Stimulated activated CD4-positive, alpha-beta T cell treated with anti-CD3 and anti-CD28 coated beads, Interleukin-1b, Interleukin-23, amount 100 ng/mL, for 1 hour (primary cell): ENCODE data around the gene TMEM63B.

ENCODE experiments used
- DNase-seq, 2 donors: peaks; one replicate each; pipeline ENCODE4 v3.0.0-alpha.2; 2020; ENCODE audit warnings: low read depth in 2 of 2

Gene TMEM63B

GRCh38 chr6:44117397-44118128 is 9.8 kb upstream of the TMEM63B start:
- DNase-seq = no peak

DNA sequence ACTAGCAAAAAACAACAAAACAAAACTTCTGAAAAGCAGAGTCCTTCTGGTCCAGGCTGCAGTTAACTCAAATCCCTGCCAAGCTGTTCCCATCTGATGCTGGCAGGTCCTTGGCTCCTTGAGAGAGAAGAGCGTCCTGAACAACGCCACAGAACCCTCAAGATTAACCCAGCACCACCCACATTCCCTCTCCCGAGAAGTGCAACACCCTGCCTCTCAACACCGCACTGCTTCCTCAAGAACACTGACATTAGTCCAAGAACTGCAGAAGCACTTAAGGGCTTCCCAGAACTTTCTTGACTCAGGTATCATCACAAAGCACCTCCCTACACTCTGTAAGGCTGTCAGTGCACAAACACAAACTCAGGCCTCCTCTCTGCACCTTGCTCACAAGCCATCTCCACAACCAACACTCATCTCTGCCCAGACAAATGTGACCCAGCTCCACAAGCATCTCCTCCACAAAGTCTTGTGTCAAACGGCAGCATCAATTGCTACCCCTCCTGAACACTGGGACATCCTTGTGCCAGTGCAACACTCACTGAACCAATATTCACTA is 7.6 kb upstream of the TMEM63B start:
- no peak for DNase-seq

- no peak for DNase-seq
Measured at GRCh38 chr6:44120692-44121443, 6.5 kb upstream of the TMEM63B start.

GRCh38 chr6:44122801-44123200 is 4.6 kb upstream of the TMEM63B start:
- no peak for DNase-seq

DNA sequence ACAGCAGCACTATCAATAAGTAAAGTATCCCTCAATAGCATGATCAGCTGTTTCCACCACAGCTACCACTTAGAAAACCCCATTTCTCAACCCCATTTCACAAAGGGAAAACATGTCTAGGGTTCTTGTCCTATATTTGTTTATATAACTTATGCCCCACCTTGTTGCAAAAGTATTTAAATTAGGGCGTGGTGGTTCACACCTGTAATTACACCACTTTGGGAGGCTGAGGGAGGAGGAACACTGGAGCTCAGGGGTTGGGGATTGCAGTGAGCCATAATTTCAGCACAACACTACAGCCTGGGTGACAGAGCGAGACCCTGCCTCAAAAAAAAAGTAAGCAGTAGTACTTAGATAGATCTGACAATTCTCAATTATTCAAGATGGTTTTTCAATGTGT is 3.8 kb upstream of the TMEM63B start:
- no peak for DNase-seq

DNA sequence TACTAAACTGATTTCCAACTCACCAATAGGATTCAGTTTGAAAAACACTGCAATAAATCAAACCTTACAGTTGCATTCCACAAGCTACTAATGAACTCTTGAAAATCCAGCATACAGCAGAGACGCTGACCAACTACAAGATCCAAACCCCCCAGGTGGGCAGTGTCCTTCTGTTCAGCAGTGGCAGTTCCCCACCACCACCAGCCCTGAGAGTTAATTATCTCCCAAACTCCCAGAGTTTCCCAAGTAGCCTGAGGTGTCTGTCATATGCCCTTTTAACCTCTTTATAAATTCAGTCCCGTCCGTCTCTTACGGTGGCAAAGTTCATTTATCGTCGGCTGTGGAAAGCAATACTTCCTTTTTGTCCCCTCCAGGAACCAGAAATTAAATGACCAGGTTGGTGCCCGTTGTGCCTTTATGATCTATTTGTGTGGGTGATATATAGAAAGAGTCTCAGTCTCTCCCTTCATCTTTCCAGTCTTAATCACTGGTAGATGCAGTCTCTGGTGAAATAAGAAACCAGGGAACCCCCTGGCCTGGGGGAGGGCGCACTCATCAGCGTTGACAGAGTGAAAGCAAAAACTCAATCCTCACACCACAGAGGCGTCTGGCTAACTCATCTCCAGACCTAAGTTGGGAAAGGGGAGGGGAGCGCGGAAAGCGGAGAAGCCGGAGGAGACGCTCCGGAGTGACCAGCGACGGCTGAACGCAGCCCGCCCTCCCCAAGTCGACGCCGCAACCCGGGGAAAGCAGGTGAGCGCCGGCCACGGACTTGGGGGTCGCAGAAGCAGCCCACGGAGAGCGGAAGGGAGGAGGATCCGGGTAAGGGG is 819 bp upstream of the TMEM63B start:
- DNase-seq = peak; percentile 23 to 65

DNA sequence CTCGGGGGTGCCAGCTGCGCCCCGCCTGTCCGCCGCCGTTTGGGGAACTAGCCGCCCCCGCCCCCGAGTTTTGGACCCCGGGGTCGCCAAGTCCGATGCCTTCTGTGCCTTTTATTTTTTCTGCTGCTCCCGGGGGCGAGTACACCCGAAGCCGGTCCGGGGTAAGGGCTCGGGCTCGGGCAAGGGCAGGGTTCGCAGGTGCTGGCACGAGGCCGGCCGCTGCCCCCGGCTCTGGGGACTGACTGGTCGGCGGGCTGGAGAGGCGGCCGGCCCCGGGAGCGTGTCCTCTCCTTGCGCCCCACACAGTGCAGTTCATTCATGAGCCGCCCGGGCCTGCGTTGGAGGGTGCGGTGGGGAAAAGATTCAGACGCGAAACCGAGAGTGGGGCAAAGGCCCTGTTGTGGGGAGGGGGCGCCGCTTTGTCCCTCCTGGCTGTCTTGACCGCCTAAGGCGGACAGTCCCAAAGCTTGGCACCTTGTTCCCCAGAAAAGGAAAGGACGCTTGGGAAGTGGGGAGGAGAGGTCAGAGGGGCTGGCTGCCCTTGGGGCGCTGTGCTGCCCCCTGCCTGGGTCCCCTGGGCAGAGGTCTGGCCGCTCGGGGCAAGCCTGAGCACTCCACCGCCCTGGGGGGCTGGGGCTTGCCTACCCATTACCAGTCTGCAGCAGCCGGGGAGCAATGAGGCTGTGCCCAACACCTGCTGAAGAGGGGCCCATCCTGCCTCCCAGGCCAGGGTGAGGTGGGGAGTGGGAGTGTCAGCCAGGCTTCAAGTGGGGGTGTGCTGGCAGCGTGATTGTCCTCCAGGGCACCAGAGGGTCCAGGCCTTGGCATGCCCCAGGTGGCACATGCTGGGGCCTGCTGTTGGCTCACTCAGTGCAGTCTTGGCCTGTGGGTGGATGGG is 915 bp downstream of the TMEM63B start:
- no peak for DNase-seq

GRCh38 chr6:44129841-44130322 is 2.5 kb downstream of the TMEM63B start:
- no peak for DNase-seq

DNA sequence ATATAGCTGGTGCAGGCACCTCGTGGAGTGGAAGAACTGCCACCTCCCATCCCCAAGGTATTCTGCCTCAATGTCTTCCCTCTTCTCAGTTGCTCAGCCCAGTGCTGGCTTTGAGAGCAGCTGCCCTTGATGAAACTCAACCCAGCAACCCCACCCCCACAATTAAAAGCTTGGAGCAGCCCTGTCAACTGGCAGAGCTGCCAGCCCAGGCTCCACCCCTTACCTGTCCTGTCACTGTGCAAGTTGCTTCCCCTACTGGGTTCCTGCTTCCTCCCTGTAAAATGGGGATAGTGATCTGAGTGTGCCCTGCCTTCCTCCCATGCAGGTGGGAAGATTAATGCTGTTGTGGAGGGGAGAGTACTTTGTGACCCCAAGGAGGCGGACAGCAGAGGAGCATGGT is 4.5 kb downstream of the TMEM63B start:
- no peak for DNase-seq

DNA sequence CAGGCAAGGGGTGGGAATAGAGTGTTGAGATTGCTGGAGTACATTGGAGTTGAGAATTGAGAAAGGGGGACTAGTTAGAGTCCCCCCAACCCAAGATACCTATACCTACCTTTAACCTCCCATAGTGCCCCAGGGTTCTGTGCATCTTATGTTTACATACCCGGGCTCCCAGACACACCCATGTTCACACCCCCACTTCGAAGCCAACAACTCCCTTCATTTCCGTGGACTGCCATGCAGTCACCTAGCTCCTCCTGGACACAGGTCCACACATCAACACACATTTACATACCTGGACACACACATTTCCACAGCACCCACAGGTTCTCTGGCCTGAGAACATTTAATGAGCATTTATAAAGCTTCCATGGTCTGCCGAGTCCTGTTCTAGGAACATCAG is 5.1 kb downstream of the TMEM63B start:
- no peak for DNase-seq

DNA sequence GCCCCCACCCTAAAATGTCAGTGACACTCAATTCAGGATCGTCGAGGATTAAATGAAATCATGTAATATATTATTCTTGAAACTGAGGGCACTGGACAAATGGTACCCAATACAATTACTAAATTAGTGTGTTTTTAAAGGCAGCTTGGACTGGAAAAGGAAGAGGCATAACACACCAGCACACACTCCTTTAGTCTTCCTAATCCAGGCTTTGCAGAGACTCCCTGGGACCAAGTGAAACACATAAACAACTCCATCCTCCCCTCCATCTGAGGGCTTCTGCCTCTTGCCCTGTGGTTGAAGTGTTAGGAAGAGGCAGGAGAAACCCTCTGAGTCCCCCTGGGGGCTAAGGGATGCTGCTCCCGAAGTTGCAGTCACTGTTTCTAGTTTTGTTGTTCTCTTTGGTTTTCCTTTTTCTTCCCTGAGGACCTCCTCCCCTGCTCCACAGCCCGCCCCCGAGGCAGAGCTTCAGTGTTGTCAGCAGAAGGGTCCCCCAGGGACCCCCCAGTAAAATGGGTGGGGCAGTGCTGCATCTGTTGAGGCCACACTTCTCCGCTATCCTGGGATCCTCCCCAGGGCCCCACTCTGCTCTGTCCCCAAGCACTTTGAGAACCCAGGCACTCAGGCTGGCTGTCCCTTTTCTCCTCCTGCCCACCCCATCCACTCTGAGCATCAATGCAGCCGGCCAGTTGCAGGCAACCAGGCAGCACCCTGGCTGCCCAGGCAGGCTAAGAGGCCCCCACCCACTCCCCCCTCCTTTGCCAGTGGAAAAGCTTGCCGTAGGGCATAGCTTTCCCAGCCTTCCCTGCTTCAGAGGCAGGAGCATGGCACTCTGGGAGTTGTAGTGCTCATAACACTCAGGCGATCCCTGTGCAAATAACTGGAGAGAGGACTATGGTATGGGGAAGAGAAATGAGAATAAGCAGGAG is 5.9 kb downstream of the TMEM63B start:
- no peak for DNase-seq

- no peak for DNase-seq
Measured at GRCh38 chr6:44133981-44134711, 6.8 kb downstream of the TMEM63B start.

- no peak for DNase-seq
Measured at GRCh38 chr6:44135173-44135758, 7.9 kb downstream of the TMEM63B start.

GRCh38 chr6:44135875-44136274 is 8.5 kb downstream of the TMEM63B start:
- DNase-seq = no peak

DNA sequence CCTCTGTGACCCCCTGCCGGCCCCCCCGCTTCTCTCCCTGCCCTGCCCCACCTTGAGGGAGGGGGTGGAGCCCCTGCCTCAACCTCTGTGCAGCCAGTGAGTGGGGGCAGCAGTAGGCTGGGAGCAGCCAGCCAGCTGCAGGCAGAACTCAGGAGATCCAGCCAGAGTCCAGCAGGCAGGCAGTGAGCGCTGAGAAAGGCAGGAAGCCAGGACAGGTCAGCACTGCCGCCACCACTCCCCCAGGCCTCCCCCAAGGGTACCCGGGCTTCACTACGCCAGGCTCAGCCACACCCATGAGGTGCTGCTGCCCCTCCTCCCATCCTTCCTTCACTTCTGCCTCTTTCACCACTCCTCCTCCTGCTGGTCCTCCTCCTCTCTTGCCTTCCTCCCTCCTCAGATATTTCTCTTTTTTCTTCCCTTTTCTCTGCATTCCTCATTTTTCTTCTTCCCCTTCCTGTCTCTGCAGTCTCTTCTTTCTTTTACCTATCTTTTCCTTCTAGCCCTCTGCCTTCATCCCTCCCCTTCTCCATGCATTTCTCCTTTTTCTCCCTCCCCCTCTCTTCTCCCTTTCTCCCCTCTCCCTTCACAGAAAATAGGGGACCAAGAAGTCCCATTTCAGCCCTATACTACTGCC is 11.5 kb downstream of the TMEM63B start:
- DNase-seq = no peak

DNA sequence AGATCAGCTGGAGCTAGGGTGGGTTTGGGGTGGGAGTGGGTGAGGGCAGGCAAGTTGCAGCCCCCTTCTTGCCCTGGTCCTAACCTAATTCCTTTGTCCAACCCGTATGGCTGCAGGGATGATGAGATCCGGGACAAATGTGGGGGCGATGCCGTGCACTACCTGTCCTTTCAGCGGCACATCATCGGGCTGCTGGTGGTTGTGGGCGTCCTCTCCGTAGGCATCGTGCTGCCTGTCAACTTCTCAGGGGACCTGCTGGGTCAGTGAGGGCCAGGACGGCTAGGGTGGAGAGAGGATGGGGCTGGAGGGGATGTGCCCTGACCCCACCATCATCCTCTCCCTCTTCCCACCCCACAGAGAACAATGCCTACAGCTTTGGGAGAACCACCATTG is 12.0 kb downstream of the TMEM63B start:
- DNase-seq = no peak

DNA sequence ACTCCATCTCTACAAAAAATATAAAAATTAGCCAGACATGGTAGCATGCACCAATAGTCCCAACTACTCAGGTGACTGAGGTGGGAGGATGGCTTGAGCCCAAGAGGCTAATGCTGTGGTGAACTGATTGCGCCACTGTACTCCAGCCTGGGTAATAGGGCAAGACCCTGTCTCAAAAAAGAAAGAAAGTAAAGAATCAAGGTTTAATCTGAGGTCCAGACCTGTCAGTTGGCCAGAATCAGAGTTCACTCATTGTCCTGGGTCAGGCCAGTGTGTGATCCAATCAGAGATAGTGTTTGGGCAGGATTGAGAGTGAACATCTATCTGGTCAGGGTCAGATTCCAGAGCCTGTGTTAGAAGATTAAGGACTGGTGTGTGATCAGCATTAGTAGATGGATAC is 15.5 kb downstream of the TMEM63B start:
- no peak for DNase-seq

DNA sequence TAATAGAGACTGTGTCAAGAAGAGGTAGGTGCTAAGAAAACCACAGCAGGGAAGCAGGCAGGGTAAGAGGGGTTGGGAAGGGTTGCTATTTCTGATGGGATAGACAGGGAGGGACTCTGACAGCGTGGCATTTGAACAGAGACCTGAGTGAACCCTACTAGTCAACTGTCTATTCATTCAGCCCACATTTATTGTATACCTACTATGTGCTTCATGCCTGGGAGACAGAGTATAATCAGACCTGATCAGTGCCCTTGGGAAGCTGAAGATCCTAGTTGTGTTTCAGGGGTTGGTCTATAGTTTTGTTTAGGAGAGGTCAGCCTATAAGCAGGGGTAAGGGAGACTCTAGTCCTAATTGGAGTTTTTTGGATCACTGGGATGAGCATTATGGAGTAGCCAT is 16.4 kb downstream of the TMEM63B start:
- no peak for DNase-seq
